B cell (primary cell): Measurements from ENCODE around the gene GHR.

Source experiments
- CTCF ChIP-seq: fragments of 200-600 bp; IDR thresholded peaks from one replicate; pipeline ENCODE4 v1.8.0; 2022; ENCODE audit warnings: antibody characterized with exemption, mild to moderate bottlenecking
- EZH2 ChIP-seq: IDR thresholded peaks from 2 replicates; pipeline ENCODE4 v1.6.1; 2012; ENCODE audit warnings: borderline replicate concordance, low read depth, mild to moderate bottlenecking, moderate library complexity, low read length; ENCODE audit not compliant: insufficient read depth, poor library complexity, severe bottlenecking

- TF ChIP-seq EZH2 (no peak), CTCF (no peak)
These were observed 22.8 kb upstream of the GHR start for GRCh38 chr5:42400474-42400873.
